ENCODE results near the gene KIAA1671.
"Not testable (repeated sequence)": the region's sequence is repeated elsewhere in the genome, so short reads cannot be mapped to it uniquely, and the experiment has no call there.

The KIAA1671 gene

DNA sequence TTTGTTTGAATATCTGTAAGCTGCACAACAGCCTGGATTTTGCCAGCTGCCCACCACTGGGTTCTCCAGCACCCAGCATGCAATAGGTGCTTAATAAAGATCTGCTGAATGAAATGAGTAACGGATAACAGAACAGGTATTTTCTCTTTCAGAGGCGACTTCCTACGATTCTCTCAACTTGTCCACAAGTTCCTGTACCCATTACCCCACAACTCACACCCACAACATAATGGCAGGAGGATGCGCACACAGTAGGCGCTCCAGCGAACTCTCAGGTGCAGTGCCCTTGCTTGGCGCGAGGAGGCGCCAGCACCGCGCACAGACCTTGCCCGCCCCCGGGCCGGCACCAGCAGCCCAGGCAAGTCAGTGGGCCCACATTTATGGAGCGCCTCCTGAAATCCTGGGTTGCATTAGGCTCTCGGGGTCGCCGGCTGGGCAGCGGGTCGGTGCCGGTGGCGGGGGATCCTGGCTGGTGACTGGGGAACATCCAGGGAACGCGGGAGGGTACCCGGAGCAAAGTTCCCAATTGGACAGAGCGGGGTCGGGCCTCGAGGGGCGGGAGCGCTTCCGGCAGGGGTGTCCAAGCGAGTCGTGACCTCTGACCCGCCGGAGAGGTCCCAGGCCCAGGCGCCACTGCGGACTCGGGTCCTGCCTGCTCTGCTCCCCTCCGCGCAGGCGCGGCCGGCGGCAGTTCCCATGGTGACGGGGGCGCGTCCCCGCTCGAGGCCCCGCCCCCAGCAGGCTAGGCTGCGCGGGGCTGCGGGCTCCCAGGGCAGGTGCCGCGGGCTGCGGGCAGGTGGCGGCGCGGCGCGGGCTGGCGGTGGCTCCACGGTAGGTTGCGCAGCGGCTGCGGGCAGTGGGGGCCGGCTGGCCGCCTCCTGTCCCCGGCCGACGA is at the start of gene KIAA1671:
Gene KIAA1671, plus strand, starts transcription at position 775 of the 895 bp plus-strand sequence. CDS start 75,284 bp downstream, outside the sequence.
- TF ChIP-seq, protein P1, sequence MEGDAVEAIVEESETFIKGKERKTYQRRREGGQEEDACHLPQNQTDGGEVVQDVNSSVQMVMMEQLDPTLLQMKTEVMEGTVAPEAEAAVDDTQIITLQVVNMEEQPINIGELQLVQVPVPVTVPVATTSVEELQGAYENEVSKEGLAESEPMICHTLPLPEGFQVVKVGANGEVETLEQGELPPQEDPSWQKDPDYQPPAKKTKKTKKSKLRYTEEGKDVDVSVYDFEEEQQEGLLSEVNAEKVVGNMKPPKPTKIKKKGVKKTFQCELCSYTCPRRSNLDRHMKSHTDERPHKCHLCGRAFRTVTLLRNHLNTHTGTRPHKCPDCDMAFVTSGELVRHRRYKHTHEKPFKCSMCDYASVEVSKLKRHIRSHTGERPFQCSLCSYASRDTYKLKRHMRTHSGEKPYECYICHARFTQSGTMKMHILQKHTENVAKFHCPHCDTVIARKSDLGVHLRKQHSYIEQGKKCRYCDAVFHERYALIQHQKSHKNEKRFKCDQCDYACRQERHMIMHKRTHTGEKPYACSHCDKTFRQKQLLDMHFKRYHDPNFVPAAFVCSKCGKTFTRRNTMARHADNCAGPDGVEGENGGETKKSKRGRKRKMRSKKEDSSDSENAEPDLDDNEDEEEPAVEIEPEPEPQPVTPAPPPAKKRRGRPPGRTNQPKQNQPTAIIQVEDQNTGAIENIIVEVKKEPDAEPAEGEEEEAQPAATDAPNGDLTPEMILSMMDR (IDR thresholded peaks at IDR 0.05; ENCODE audit: insufficient read depth, low read depth, low read length, missing control alignments) = peak; percentile 98
- peak; percentile 87 for DNase-seq (ENCODE audit: low read depth)

DNA sequence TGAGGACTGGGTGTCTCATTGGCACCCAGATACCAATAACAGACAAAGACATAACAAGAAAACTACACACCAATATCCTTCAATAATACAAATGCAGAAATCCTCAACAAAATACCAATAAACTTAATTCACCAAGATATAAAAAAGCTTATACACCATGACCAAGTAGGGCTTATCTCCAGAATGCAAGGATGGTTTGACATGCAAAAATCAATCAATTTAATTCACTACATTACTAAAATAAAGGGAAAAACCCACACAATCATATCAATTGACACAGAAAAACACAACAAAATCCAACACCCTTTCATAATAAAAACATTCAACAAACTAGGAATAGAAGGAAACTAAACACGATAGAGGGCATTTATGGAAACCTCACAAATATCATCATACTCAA is 46.6 kb upstream of the KIAA1671 start:
- TF ChIP-seq, protein P1 (IDR thresholded peaks at IDR 0.05; ENCODE audit: insufficient read depth, low read depth, low read length, missing control alignments) = no peak
- H3K4me3 ChIP-seq (ENCODE audit: low read length) = no peak overlapping the region
- DNase-seq (ENCODE audit: low read depth) = no peak

More for the DNA sequence above, at the start of gene KIAA1671:
- peak within 1 kb of the TSS; percentile 97 for H3K4me3 ChIP-seq (ENCODE audit: low read length)

DNA sequence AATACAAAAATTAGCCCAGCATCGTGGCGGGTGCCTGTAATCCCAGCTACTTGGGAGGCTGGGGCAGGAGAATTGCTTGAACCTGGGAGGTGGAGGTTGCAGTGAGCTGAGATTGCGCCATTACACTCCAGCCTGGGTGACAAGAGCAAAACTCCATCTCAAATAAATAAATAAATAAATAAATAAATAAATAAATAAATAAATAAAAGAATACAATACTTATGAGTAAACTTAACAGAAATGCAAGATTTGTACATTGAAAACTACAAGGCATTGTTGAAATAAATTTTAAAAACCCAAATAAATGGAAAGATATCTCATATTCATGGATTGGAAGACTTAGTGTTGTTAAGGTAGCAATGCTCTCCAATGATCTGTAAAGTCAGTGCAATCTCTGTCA is 45.4 kb upstream of the KIAA1671 start:
- not testable (repeated sequence) for H3K4me3 ChIP-seq (ENCODE audit: low read length); DNase-seq (ENCODE audit: low read depth)

DNA sequence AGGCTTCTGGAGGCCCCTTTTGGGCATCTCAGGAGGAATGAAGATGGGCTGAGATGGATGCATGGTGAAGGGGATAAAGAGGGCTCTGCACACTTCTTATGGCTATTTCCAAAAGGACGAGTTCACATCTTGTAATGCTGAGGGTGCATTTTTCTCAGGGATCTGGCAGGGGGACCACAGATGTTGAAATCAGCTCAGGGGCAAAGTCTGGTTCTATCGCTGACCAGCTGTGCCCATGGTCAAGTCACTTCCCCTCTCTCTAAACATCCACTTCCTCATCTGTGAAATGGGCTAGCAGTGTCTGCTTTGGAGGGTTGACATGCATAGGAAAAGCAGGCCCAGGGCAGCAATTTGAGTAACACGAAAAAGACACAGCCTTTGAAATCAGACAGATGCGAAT is 32.5 kb upstream of the KIAA1671 start:
- H3K4me3 ChIP-seq (ENCODE audit: low read length) = no peak overlapping the region
- DNase-seq (ENCODE audit: low read depth) = no peak
- TF ChIP-seq, protein P1 (IDR thresholded peaks at IDR 0.05; ENCODE audit: insufficient read depth, low read depth, low read length, missing control alignments) = no peak

DNA sequence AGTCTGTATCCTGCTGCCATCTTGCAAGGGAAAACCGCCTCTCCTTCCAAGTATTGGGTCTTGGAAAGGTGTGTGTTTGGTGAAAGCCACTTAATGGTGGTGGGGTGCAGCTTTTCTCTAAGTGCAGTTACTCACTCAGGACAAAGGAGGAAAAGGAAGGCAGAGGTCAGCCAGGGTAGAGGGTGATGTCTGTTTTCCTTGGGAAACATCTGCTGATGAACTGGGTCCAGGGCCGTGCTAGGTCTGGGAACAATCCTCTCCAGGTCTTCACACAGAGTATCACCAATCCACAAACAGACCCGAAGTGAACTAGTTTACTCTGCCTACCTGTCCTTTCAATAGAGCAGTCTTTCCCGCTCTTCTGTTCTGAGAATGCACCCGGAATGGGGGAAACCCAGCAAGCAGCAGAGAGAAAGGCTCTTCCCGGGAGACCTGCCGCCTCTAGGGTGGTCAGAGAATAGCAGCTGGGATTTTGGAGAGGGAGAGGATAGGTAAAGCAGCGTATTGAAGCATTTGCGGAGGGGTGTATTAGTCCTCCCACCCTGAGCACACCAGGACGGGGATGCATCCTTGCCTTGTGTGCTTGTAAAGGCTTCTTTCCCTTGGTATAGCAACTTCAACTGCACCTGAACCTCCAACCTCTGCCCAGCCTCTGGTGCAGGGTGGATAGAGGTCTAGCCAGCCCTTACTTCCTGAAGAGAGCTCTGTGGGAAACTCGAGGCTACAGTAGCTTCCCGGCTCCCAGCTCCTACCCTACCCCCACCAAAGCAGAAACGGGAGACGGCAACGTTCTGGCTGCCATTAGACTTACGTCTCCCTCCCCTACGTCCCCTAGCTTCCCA is 26.7 kb upstream of the KIAA1671 start:
- TF ChIP-seq, protein P1 (IDR thresholded peaks at IDR 0.05; ENCODE audit: insufficient read depth, low read depth, low read length, missing control alignments) = no peak
- no peak overlapping the region for H3K4me3 ChIP-seq (ENCODE audit: low read length)
- no peak for DNase-seq (ENCODE audit: low read depth)

DNA sequence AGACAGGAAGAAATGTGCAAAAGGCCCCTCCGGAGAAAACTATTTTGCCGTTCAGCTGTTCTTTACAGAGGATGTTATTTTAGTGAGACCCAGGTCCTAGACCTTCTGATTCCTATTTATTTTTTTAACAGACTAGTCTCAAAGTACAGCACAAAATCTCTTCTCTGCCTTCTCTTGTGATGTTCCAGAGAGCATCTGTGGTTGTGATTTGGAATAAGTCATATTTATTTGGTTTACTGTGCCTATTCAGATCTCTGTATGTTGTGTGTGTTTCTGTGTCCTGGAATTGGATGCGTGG is 26.1 kb upstream of the KIAA1671 start:
- H3K4me3 ChIP-seq (ENCODE audit: low read length) = no peak overlapping the region
- TF ChIP-seq, protein P1 (IDR thresholded peaks at IDR 0.05; ENCODE audit: insufficient read depth, low read depth, low read length, missing control alignments) = no peak
- DNase-seq (ENCODE audit: low read depth) = no peak

DNA sequence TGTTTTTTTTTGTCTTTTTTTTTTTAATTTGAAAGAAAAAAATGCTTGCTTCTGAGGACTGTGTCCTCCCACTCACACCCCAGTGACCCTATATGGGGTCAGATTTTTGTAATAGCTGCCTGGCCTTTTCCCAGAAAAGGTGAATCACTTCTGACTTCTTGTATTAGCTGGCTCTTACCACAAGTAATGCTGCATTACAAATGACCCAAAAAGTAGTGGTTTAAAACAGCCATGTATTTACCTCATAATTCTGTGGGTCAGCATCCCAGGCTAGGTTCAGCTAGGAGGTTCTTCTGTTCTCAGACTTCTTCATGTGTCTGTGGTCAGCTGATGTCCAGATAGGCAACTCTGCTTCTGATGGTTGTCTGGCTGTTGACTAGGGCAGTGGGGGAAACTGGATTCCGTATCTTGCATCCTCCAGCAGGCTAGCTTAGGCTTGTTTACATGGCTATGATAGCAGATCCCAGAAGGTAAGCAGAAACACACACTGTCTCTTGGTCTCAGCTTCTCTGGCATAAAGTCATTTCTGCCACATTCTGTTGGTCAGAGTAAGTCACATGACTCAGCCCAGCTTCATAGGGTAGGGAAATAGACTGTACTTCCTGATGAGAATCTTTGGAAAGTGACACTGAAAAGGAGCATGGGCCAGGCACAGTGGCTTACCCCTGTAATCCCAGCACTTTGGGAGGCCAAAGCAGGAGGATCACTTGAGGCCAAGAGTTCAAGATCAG is 25.5 kb upstream of the KIAA1671 start:
- peak; percentile 34 for DNase-seq (ENCODE audit: low read depth)
- no peak overlapping the region for H3K4me3 ChIP-seq (ENCODE audit: low read length)
- TF ChIP-seq, protein P1 (IDR thresholded peaks at IDR 0.05; ENCODE audit: insufficient read depth, low read depth, low read length, missing control alignments) = no peak

Data from epithelial cell of esophagus (primary cell).